Tibial nerve (tissue), 4 donors: Measurements from ENCODE around the gene RPN2. TPM values are rescaled to one million over a fixed set of nuclear protein-coding genes. Genes with fewer than 3 reads are reported as not detected.

Source experiments
- DNase-seq, 2 donors: peaks; one replicate each; pipeline ENCODE4 v3.0.0-alpha.2; 2019; ENCODE audit warnings: low spot score in 2 of 2
- H3K27ac ChIP-seq, 4 donors: fragments of 200-600 bp; sonication (generic) in 3 of 4; one replicate each; pipeline ENCODE4 v1.5.1; 2017 to 2019; ENCODE audit warnings: mild to moderate bottlenecking in 1 of 4
- H3K27me3 ChIP-seq, 2 donors: fragments of 200-600 bp; sonication (generic) in 1 of 2; one replicate each; pipeline versions ENCODE4 v1.5.1 to v1.6.0; 2017 to 2019
- H3K36me3 ChIP-seq, 3 donors: fragments of 200-600 bp; sonication (generic); one replicate each; pipeline ENCODE4 v1.5.1; 2018 to 2019
- H3K4me1 ChIP-seq, 4 donors: fragments of 200-600 bp; sonication (generic) in 3 of 4; one replicate each; pipeline ENCODE4 v1.5.1; 2017 to 2019
- H3K4me3 ChIP-seq, 4 donors: fragments of 200-600 bp; sonication (generic) in 3 of 4; one replicate each; pipeline ENCODE4 v1.5.1; 2017 to 2019; ENCODE audit warnings: mild to moderate bottlenecking in 1 of 4, moderate library complexity in 1 of 4
- H3K9me3 ChIP-seq, 4 donors: fragments of 200-600 bp; sonication (generic) in 3 of 4; one replicate each; pipeline ENCODE4 v1.5.1; 2017 to 2019
- EP300 ChIP-seq, 2 donors: sonication (generic); formaldehyde crosslinking; IDR thresholded peaks; one replicate each; pipeline ENCODE4 v1.6.1; 2017; ENCODE audit warnings: antibody characterized with exemption in 2 of 2, mild to moderate bottlenecking in 1 of 2
- POLR2A ChIP-seq, 2 donors: fragments of 450-650 bp; IDR thresholded peaks; one replicate each; pipeline ENCODE4 v1.6.1; 2017; ENCODE audit warnings: antibody characterized with exemption in 2 of 2, mild to moderate bottlenecking in 2 of 2, moderate library complexity in 2 of 2
- WGBS, 2 donors: methylation state at CpG; one replicate each; pipeline ENCODE4 v1.1.5; 2018; 5-methylcytosine and 5-hydroxymethylcytosine counted together
- total RNA-seq, 4 donors: library from RNA; depleted of rRNA; stranded (reverse); fragments of >200 nt; gene quantifications; one replicate each; pipeline ENCODE4 v1.1.0, GENCODE V29; 2016
- TF ChIP-seq, protein P1 (sequence below), 5 experiments: fragments of 200-600 bp in 3 of 5; fragments of 450-650 bp in 2 of 5; sonication (generic) in 3 of 5; IDR thresholded peaks; one replicate each; pipeline ENCODE4 v1.5.1; 2016 to 2019; ENCODE audit warnings: antibody characterized with exemption in 5 of 5, mild to moderate bottlenecking in 3 of 5, moderate library complexity in 2 of 5

Gene RPN2
- total RNA-seq, 4 donors from 2014 or later: 87.7 to 124 (median 101) TPM

- Histone ChIP-seq H3K4me1 (peaks cover 0 to 23% (median 0%) of the 10 kb centered on the region in 4 donors), H3K27me3 (no peaks in the 10 kb centered on the region), H3K4me3 (no peak overlapping the region), H3K9me3 (no peaks in the 10 kb centered on the region), H3K27ac (no peak overlapping the region), H3K36me3 (peaks cover 0 to 61% (median 0%) of the 10 kb centered on the region in 3 donors)
- WGBS, 2 donors: 71 to 79% methylated on average over 4 to 5 of the region's 5 CpGs
- DNase-seq: no peak
- no peak for TF ChIP-seq EP300 (IDR thresholded peaks at IDR 0.05)
- TF ChIP-seq, protein P1, sequence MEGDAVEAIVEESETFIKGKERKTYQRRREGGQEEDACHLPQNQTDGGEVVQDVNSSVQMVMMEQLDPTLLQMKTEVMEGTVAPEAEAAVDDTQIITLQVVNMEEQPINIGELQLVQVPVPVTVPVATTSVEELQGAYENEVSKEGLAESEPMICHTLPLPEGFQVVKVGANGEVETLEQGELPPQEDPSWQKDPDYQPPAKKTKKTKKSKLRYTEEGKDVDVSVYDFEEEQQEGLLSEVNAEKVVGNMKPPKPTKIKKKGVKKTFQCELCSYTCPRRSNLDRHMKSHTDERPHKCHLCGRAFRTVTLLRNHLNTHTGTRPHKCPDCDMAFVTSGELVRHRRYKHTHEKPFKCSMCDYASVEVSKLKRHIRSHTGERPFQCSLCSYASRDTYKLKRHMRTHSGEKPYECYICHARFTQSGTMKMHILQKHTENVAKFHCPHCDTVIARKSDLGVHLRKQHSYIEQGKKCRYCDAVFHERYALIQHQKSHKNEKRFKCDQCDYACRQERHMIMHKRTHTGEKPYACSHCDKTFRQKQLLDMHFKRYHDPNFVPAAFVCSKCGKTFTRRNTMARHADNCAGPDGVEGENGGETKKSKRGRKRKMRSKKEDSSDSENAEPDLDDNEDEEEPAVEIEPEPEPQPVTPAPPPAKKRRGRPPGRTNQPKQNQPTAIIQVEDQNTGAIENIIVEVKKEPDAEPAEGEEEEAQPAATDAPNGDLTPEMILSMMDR (IDR thresholded peaks at IDR 0.05): no peak
- TF ChIP-seq POLR2A (IDR thresholded peaks at IDR 0.05): no peak
These were observed 65.4 kb downstream of the RPN2 start for GRCh38 chr20:37244572-37244957.

DNA sequence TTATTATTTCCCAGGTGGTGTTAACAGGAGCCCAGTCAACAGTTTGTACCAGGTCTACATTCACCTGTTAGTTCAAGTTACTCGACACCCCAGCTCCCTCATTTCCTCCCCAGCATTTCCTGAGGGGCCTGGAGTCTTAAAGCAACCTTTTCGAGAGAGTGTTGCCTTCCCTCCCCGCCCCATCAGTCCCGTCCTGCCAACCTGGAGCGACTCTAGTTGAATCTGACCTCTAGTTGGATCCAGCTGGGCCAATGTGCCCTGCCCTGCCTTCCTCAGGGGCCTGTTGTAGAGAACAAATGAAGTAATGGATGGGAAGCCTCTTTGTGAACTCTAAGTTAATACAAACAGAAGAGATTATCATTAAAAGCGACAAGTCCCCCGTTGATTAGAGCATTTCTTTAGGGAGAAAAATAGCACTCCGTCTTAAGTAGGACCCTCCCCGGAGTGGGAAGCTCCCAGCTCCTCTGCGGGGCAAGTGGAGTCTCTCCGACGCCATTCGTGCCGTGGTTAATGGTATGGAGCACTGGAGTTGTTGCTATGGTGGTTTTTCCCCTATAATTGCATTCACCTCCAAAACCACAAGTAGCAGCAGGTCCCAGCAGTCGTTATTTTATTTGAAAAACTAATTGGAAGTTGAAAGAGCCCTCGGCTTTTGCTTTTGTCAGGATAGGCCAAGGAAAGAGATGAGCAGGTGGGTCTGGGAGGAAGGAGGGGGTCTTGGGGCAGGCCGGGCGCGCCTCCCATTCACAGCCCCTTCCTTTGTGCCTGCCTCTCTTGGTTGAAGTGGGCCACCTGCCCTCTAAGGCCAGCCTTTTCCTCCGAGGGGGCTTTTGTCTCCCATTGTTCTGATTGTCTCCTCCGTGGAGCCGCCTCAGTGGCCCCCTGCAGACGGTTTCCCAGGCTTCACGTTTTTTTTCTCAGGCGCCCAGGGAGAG, 66.4 kb downstream of the RPN2 start:
- Histone ChIP-seq H3K36me3 (peaks cover 0 to 51% (median 0%) of the 10 kb centered on the region in 3 donors), H3K4me3 (no peak overlapping the region), H3K27me3 (no peaks in the 10 kb centered on the region), H3K4me1 (peaks cover 0 to 23% (median 0%) of the 10 kb centered on the region in 4 donors), H3K9me3 (no peaks in the 10 kb centered on the region), H3K27ac (no peak overlapping the region)
- 80 to 85% methylated on average over 25 of the region's 25 CpGs for WGBS, 2 donors
- TF ChIP-seq, protein P1 (IDR thresholded peaks at IDR 0.05): no peak
- TF ChIP-seq EP300 (IDR thresholded peaks at IDR 0.05) (no peak), POLR2A (IDR thresholded peaks at IDR 0.05) (no peak)
- no peak for DNase-seq

DNA sequence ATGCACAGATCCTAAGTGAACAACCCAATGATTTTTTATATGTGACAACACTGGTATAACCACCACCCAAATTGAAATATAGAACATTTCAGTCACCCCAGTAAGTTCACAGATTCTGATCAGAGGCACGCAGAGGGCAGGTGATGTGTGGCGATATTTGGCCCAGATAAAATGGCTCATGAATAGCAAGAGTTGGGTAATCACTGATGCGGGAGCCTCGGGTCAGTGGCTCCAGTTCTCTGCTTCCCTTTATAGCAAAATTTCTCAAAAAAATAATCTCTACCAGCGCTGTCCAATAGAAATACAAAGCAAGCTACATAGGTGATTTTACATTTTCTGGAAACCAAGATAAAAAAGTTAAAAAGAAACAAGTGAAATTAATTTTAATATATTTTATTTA, 67.6 kb downstream of the RPN2 start:
- no peak overlapping the region for H3K27ac ChIP-seq
- peaks cover 0 to 39% (median 0%) of the 10 kb centered on the region in 3 donors for H3K36me3 ChIP-seq
- no peaks in the 10 kb centered on the region for H3K27me3 ChIP-seq
- TF ChIP-seq EP300 (IDR thresholded peaks at IDR 0.05) (no peak), POLR2A (IDR thresholded peaks at IDR 0.05) (no peak)
- TF ChIP-seq, protein P1 (IDR thresholded peaks at IDR 0.05): no peak
- no peak for DNase-seq
- no peak overlapping the region for H3K4me3 ChIP-seq
- peaks cover 0 to 20% (median 0%) of the 10 kb centered on the region in 4 donors for H3K4me1 ChIP-seq
- no peaks in the 10 kb centered on the region for H3K9me3 ChIP-seq
- WGBS, 2 donors: 94% methylated on average over 5 of the region's 5 CpGs

DNA sequence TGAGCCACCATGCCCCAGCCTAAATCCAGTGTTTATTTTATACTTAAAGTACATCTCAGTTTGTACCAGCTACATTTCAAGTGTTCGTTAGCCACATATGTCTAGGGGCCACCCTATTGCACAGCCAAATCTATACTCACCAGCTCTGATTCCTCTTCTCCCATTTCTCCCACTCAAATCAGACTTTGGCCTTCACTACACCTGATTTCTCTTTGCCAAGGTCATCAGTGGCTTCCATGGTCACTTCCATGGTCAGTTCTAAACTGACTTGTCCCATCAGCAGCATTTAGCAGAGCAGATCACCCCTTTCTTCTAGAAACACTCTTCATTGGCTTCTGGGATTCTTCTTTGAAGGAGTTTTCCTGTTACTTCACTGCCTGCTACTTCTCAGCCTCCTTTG, 68.4 kb downstream of the RPN2 start:
- H3K27ac ChIP-seq: no peak overlapping the region
- H3K4me1 ChIP-seq: peaks cover 0 to 19% (median 0%) of the 10 kb centered on the region in 4 donors
- peaks cover 0 to 32% (median 0%) of the 10 kb centered on the region in 3 donors for H3K36me3 ChIP-seq
- 90 to 93% methylated on average over 1 of the region's 1 CpG for WGBS, 2 donors
- DNase-seq: no peak
- H3K4me3 ChIP-seq: no peak overlapping the region
- no peaks in the 10 kb centered on the region for H3K9me3 ChIP-seq
- no peaks in the 10 kb centered on the region for H3K27me3 ChIP-seq
- TF ChIP-seq EP300 (IDR thresholded peaks at IDR 0.05): no peak
- no peak for TF ChIP-seq POLR2A (IDR thresholded peaks at IDR 0.05)
- TF ChIP-seq, protein P1 (IDR thresholded peaks at IDR 0.05): no peak

DNA sequence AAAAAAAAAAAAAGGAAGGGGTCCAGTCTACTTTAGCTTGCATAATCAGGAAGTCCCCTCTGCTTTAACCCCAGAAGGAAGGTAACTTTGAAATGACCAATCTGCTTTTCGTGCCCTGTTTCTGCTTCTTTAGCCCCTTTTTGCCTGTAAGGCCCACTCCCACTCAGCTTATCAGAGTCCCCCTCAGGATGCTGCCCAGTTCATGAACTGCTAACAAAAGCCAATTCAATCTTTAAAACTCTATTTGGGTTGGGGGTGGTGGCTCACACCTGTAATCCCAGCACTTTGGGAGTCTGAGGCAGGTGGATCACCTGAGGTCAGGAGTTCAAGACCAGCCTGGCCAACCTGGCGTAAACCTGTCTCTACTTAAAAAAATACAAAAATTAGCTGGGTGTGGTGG, 70.2 kb downstream of the RPN2 start:
- Histone ChIP-seq H3K27me3 (no peaks in the 10 kb centered on the region), H3K36me3 (peaks cover 0 to 15% (median 0%) of the 10 kb centered on the region in 3 donors), H3K4me3 (no peak overlapping the region), H3K27ac (no peak overlapping the region), H3K4me1 (peaks cover 0 to 7% (median 0%) of the 10 kb centered on the region in 4 donors), H3K9me3 (peaks cover 0 to 3% (median 0%) of the 10 kb centered on the region in 4 donors)
- TF ChIP-seq EP300 (IDR thresholded peaks at IDR 0.05): no peak
- TF ChIP-seq, protein P1 (IDR thresholded peaks at IDR 0.05): no peak
- 93 to 98% methylated on average over 2 of the region's 2 CpGs for WGBS, 2 donors
- no peak for DNase-seq
